Suppressor macrophage treated with lipopolysaccharide for 4 hours (primary cell): ENCODE measurements around the gene IGFBP1.

ENCODE experiments used
- DNase-seq: peaks from one replicate; pipeline ENCODE4 v3.0.0-alpha.2; 2020

Gene IGFBP1

GRCh38 chr7:45909561-45909960, 21.3 kb downstream of the IGFBP1 start:
- no peak for DNase-seq

GRCh38 chr7:45910855-45911254, 22.6 kb downstream of the IGFBP1 start:
- DNase-seq: no peak

GRCh38 chr7:45911311-45911710, 23.0 kb downstream of the IGFBP1 start:
- DNase-seq: no peak

- DNase-seq: no peak
Measured at GRCh38 chr7:45912972-45913371, 24.7 kb downstream of the IGFBP1 start.

GRCh38 chr7:45914911-45915310, 26.6 kb downstream of the IGFBP1 start:
- DNase-seq: no peak

GRCh38 chr7:45915606-45916005, 27.3 kb downstream of the IGFBP1 start:
- no peak for DNase-seq

- no peak for DNase-seq
Measured at GRCh38 chr7:45917064-45917463, 28.8 kb downstream of the IGFBP1 start.

- DNase-seq: peak; percentile 77
Measured at GRCh38 chr7:45917658-45918057, 29.4 kb downstream of the IGFBP1 start.

GRCh38 chr7:45918556-45918955, 30.3 kb downstream of the IGFBP1 start:
- DNase-seq: no peak

- DNase-seq: no peak
Measured at GRCh38 chr7:45919231-45919784, 31.0 kb downstream of the IGFBP1 start.

- DNase-seq: no peak
Measured at GRCh38 chr7:45919993-45920459, 31.7 kb downstream of the IGFBP1 start.

- DNase-seq: no peak
Measured at GRCh38 chr7:45920502-45921380, 32.5 kb downstream of the IGFBP1 start, which contains the start of gene IGFBP3. Gene IGFBP3 (minus strand): TSS chr7:45921272. CDS start chr7:45921140, 132 bp downstream.

GRCh38 chr7:45921381-45921698, 33.1 kb downstream of the IGFBP1 start:
- no peak for DNase-seq

- no peak for DNase-seq
Measured at GRCh38 chr7:45921699-45922519, 33.6 kb downstream of the IGFBP1 start.

GRCh38 chr7:45922810-45923209, 34.5 kb downstream of the IGFBP1 start:
- no peak for DNase-seq

GRCh38 chr7:45923290-45923689, 35.0 kb downstream of the IGFBP1 start:
- peak; percentile 58 for DNase-seq

- DNase-seq: no peak
Measured at GRCh38 chr7:45923818-45924217, 35.5 kb downstream of the IGFBP1 start.

- DNase-seq: no peak
Measured at GRCh38 chr7:45924283-45924682, 36.0 kb downstream of the IGFBP1 start.

- no peak for DNase-seq
Measured at GRCh38 chr7:45927721-45928120, 39.4 kb downstream of the IGFBP1 start.

- DNase-seq: no peak
Measured at GRCh38 chr7:45930967-45931366, 42.7 kb downstream of the IGFBP1 start.

GRCh38 chr7:45937301-45937700, 49.0 kb downstream of the IGFBP1 start:
- no peak for DNase-seq

GRCh38 chr7:45937862-45938261, 49.6 kb downstream of the IGFBP1 start:
- DNase-seq: no peak

- DNase-seq: no peak
Measured at GRCh38 chr7:45938626-45939302, 50.5 kb downstream of the IGFBP1 start.
